SKM-1 (cell line): ENCODE results near the gene CNTNAP4.

ENCODE experiments used
- DNase-seq: peaks from one replicate; lab custom pipeline; 2025; ENCODE audit not compliant: unreplicated experiment; lab: John Stamatoyannopoulos, UW

The CNTNAP4 gene

DNA sequence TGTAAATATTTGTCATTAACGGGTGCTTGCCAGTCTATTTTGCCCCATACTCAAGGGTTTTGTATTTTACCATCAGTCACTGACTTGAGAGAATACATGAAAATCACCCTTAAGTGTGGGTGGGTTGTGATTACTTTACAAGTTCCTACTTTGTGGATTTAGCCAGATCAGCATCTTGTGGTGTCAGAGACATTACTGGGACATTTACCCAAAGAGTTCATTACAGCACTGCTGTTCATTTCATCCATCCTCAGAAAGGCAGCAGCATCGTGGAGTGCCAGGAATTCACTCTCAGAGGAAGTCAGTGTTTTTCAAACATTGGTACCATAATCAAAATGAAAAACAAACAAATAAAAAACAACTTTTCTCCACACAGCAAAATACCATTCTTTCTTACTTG, 110.8 kb downstream of the CNTNAP4 start:
- no peak for DNase-seq

DNA sequence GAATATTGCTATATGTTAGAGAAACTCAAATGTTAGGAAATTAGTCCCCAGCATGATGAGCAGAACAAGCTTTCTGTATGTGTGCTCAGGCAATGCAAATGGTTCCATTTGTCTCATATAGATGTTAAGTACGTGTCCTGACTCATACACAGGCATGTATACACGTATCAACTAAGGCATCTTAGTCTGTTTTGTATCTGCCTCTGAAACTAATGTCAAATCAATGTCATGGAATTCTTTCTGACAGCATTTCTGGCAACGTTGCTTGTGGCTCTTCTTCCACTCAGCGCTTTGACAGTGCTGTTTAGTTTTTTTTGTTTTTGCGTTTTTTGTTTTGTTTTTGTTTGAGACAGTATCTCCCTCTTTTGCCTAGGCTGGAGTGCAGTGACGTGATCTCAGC, 111.9 kb downstream of the CNTNAP4 start:
- DNase-seq = no peak

DNA sequence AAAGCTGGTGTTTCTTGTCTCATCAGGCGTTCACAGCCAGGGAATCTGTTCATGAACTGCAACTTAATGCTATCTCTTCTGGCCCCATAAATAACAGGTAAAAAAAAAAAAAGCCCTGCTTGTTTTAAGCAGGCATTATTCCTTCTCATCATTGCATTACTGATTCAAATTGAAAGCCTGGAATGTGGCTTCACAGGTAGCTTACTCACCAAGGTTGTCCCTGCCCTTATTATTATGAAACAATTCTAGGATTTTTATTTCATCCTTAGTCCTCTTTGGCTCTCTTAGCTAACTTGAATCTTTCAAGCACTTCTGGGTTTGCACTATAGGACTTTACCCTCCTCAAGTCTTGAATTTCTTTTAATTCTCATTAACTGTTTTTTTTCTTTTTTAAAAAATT, 113.3 kb downstream of the CNTNAP4 start:
- DNase-seq = no peak

- DNase-seq = no peak
Observed at GRCh38 chr16:76396977-76397376, 119.8 kb downstream of the CNTNAP4 start.

DNA sequence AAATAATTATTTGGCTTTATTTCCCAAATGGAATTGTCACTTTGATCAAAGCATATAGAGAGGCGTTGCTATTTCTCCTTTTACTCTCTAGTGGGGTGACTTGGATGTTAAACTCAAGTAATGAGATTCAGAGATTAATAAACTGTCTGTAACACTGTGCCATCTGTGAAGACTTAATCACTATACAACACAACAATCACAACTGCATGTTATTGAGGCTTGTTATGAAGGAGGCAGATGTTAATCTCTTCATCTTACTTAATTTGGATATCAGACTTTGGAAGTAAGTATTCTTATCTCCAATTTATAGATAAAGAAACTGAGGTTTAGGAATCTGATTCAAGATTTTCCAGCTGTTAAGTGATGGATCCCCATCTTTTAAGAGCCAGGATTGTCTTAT, 132.5 kb downstream of the CNTNAP4 start:
- DNase-seq = no peak

GRCh38 chr16:76421571-76421970, 144.4 kb downstream of the CNTNAP4 start:
- DNase-seq = no peak

- no peak for DNase-seq
Observed at GRCh38 chr16:76428858-76429257, 151.7 kb downstream of the CNTNAP4 start.

DNA sequence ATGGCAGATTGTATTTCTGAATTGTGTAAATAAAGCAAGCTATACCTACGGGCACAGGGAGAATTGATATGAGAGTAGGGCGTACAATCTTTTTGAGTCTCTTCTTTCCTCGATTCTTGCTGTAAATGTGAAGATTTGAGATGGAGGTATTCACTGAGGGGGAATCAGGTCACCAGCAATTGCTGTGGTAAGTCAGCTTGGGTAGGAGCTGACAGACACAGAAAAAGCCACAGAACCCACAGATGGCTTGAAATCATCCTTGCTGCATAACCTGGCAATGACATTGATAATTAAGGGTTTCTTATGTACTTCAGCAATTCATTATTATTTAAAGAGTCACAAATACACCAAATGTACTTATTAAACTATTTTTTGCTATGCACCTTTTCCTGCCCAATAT, 164.2 kb downstream of the CNTNAP4 start:
- no peak for DNase-seq

DNA sequence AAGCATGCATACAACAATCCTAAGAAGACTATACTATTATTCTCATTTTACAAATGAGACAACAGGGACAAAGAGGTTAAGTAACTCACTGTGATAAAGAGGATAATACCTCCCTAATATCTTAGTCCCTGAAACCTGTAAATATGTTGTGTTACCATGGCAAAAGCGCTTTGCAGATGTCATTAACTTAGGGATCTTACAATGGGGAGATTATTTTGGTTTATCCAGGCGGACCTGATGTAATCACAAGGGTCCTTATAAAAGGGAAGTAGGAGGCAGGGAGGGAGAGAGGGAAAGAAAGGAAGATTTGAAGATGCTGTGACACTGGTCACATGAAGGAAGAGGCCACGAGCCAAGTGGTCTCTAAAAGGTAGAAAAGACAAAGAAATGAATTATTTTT, 164.7 kb downstream of the CNTNAP4 start:
- DNase-seq = no peak

DNA sequence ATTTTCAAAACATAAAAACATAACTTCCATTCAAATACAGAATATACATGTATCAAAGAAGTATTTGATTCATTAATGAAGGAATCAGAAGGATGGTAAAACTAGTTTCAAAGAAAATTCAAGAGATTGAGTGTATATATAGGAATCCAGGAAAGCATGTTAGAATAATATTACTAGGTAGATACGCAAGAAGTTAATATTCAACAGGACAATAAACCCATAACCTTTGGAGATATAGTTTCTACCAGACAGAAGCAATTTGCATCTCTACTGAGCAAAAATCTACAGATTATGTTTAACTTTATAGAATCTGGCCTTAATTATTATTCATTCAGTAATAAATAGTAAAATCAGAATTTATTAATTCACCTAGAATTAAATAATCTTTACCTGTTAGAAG, 166.8 kb downstream of the CNTNAP4 start:
- no peak for DNase-seq

- DNase-seq = no peak
Observed at GRCh38 chr16:76444832-76445231, 167.6 kb downstream of the CNTNAP4 start.

DNA sequence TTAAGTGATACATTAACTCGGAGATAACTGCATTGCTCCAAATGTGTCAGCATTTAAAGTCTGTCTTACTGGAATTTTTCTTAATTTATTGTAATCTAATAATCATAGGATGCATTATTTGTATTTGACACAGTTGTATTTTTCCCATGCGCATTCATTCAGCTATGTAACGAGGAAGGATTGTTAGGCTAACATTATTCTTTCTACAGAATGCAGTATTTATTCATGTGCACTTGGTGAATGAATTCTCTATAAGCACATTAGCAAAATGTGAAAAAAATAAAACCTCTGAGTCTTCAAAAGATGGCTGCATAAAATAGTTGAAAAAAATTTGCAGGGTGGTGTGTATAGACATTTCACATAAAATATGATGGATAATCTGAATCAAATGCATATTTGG, 168.6 kb downstream of the CNTNAP4 start:
- no peak for DNase-seq

- no peak for DNase-seq
Observed at GRCh38 chr16:76446251-76446650, 169.1 kb downstream of the CNTNAP4 start.

GRCh38 chr16:76450890-76451289, 173.7 kb downstream of the CNTNAP4 start:
- DNase-seq = no peak

- DNase-seq = no peak
Observed at GRCh38 chr16:76455257-76455656, 178.1 kb downstream of the CNTNAP4 start.

DNA sequence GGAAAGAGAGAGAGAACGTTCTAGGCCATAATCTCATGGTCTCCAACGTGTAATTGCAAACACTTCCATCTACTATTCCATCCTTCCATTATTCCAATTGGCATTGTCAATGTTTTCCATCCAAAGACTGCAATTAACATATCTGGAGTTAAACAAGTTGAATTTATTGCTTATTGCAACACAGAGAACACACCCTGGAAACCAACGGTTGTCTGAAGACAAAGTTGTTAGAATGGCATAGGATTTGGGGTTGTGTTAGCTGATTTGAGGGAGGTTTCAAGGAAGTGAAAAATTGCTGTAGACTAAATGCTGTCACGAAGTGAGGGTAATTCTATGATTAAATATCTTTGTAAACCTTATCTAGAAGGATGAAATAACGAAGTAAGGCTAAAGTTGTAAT, 178.8 kb downstream of the CNTNAP4 start:
- no peak for DNase-seq

DNA sequence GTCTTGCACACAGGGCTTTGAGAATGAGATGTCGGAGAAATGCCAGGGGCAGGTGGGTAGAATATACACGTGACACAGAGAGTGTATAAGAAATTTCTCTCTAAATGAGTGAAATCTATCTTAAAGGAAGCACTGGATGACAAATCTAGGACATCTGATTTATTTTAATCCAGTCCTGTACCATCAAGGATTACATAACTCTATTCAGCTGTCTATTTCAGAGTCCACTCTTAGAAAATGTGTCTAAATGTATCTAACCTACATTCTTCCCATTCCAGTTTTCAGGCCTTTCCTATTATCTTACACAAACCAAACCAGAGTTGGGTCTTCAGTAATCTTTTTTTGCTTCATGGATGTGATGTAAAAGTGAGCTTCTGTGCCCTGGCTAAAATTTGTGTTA, 181.9 kb downstream of the CNTNAP4 start:
- no peak for DNase-seq

DNA sequence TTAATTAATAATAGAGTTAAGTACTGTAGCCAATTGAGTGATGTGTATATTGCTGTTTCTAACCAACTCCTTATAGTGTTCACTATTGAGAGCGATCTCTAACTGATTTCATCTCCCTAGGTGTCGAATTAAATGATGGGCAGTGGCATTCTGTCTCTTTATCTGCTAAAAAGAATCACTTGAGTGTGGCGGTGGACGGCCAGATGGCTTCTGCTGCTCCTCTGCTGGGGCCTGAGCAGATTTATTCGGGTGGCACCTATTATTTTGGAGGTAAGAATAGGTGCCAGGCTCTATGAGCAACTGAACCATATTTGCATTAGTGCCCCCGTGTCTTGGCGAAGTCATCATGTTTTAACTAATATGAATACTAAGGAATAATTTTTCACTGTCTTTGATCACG, 184.6 kb downstream of the CNTNAP4 start:
- DNase-seq = no peak

GRCh38 chr16:76464955-76465620, 187.9 kb downstream of the CNTNAP4 start:
- no peak for DNase-seq

DNA sequence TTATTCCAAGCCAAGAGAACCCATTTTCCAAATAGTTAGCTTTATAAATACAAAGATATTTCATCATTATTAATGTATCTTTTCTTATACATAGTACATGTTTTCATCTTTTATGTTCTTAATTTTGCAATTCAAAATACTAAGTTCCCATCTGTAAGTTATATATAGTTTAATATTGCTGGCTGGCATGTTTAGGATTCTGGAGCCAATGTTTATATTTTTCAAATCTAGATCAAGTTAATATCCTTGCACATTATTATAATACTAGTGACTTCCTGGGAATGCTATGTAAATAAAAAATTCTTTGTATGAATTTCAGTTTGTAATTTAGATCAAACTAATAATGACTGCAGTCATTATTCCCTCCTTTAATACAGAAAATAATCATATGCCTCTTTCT, 189.7 kb downstream of the CNTNAP4 start:
- no peak for DNase-seq

DNA sequence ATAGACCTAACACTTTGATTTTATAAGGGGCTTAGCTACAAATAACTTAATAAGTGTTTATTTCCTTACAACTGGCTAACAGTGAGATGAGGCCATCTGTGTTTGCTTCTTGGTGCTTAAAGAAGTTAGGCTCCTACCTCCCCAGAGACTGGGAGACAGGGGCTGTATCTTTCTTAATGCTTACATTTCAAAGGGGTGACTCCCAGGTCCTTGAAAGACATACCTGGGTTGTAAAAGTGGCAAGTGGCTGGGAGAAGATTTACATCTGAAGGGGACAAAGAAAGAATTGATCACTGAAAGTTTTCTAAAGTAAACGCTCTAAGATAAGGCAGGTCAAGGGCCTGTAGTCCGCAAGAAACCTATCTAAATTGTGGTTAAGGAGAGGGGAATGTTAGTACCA, 196.8 kb downstream of the CNTNAP4 start:
- DNase-seq = no peak

- DNase-seq = no peak
Observed at GRCh38 chr16:76478105-76478504, 200.9 kb downstream of the CNTNAP4 start.

- no peak for DNase-seq
Observed at GRCh38 chr16:76483307-76483909, 206.2 kb downstream of the CNTNAP4 start.
